ENCODE measurements around the gene KBTBD12.

KBTBD12 gene

GRCh38 chr3:127942613-127943012 is 27.6 kb downstream of the KBTBD12 start:
- Histone ChIP-seq H3K4me3 (IDR thresholded peaks at IDR 0.05; ENCODE audit: insufficient read depth, low read depth, low read length) (no peak overlapping the region), H4K20me1 (ENCODE audit: insufficient read depth) (no peaks in the 10 kb centered on the region), H3K4me1 (ENCODE audit: low read depth, poor library complexity, severe bottlenecking) (no peaks in the 10 kb centered on the region), H2AFZ (ENCODE audit: low read depth) (no peak overlapping the region), H3K9ac (no peak overlapping the region), H3K27ac (no peak overlapping the region), H3K36me3 (ENCODE audit: insufficient read depth) (no peaks in the 10 kb centered on the region), H3K27me3 (ENCODE audit: insufficient read depth, low read depth) (no peaks in the 10 kb centered on the region), H3K79me2 (ENCODE audit: insufficient read depth, low read depth) (no peaks in the 10 kb centered on the region), H3K4me2 (no peak overlapping the region)
- TF ChIP-seq CTCF (conservative IDR thresholded peaks at IDR 0.05; ENCODE audit: low read depth, low read length): no peak

- Histone ChIP-seq H4K20me1 (ENCODE audit: insufficient read depth) (no peaks in the 10 kb centered on the region), H3K27me3 (ENCODE audit: insufficient read depth, low read depth) (no peaks in the 10 kb centered on the region), H3K27ac (no peak overlapping the region), H3K4me1 (ENCODE audit: low read depth, poor library complexity, severe bottlenecking) (no peaks in the 10 kb centered on the region), H3K4me2 (no peak overlapping the region), H3K4me3 (IDR thresholded peaks at IDR 0.05; ENCODE audit: insufficient read depth, low read depth, low read length) (no peak overlapping the region), H3K9ac (no peak overlapping the region), H3K79me2 (ENCODE audit: insufficient read depth, low read depth) (no peaks in the 10 kb centered on the region), H3K36me3 (ENCODE audit: insufficient read depth) (no peaks in the 10 kb centered on the region), H2AFZ (ENCODE audit: low read depth) (no peak overlapping the region)
- TF ChIP-seq CTCF (conservative IDR thresholded peaks at IDR 0.05; ENCODE audit: low read depth, low read length): no peak
These were observed 33.2 kb downstream of the KBTBD12 start for GRCh38 chr3:127948211-127948610.

GRCh38 chr3:127949446-127950055 is 34.5 kb downstream of the KBTBD12 start:
- Histone ChIP-seq H3K27me3 (ENCODE audit: insufficient read depth, low read depth) (no peaks in the 10 kb centered on the region), H3K4me3 (IDR thresholded peaks at IDR 0.05; ENCODE audit: insufficient read depth, low read depth, low read length) (no peak overlapping the region), H3K36me3 (ENCODE audit: insufficient read depth) (no peaks in the 10 kb centered on the region), H3K4me1 (ENCODE audit: low read depth, poor library complexity, severe bottlenecking) (no peaks in the 10 kb centered on the region), H3K79me2 (ENCODE audit: insufficient read depth, low read depth) (no peaks in the 10 kb centered on the region), H4K20me1 (ENCODE audit: insufficient read depth) (no peaks in the 10 kb centered on the region), H3K9ac (no peak overlapping the region), H2AFZ (ENCODE audit: low read depth) (no peak overlapping the region), H3K4me2 (no peak overlapping the region), H3K27ac (no peak overlapping the region)
- no peak for TF ChIP-seq CTCF (conservative IDR thresholded peaks at IDR 0.05; ENCODE audit: low read depth, low read length)

- no peak overlapping the region for H2AFZ ChIP-seq (ENCODE audit: low read depth)
- no peak for TF ChIP-seq CTCF (conservative IDR thresholded peaks at IDR 0.05; ENCODE audit: low read depth, low read length)
These were observed 36.2 kb downstream of the KBTBD12 start for GRCh38 chr3:127951276-127951675.

More at GRCh38 chr3:127951276-127951675, 36.2 kb downstream of the KBTBD12 start:
- no peaks in the 10 kb centered on the region for H3K36me3 ChIP-seq (ENCODE audit: insufficient read depth)
- no peak overlapping the region for H3K4me2 ChIP-seq
- no peak overlapping the region for H3K4me3 ChIP-seq (IDR thresholded peaks at IDR 0.05; ENCODE audit: insufficient read depth, low read depth, low read length)
- H3K27ac ChIP-seq: no peak overlapping the region
- H3K27me3 ChIP-seq (ENCODE audit: insufficient read depth, low read depth): no peaks in the 10 kb centered on the region
- H3K79me2 ChIP-seq (ENCODE audit: insufficient read depth, low read depth): no peaks in the 10 kb centered on the region
- H3K9ac ChIP-seq: no peak overlapping the region
- no peaks in the 10 kb centered on the region for H3K4me1 ChIP-seq (ENCODE audit: low read depth, poor library complexity, severe bottlenecking)
- H4K20me1 ChIP-seq (ENCODE audit: insufficient read depth): no peaks in the 10 kb centered on the region
